Kidney tubule cell (primary cell): ENCODE measurements around the gene CNTNAP5.

Experiments used
- DNase-seq: peaks from one replicate; pipeline ENCODE4 v3.0.0-alpha.2; 2018; ENCODE audit warnings: low spot score

Gene CNTNAP5

GRCh38 chr2:124153713-124154112 is 128.6 kb downstream of the CNTNAP5 start:
- DNase-seq: no peak

DNA sequence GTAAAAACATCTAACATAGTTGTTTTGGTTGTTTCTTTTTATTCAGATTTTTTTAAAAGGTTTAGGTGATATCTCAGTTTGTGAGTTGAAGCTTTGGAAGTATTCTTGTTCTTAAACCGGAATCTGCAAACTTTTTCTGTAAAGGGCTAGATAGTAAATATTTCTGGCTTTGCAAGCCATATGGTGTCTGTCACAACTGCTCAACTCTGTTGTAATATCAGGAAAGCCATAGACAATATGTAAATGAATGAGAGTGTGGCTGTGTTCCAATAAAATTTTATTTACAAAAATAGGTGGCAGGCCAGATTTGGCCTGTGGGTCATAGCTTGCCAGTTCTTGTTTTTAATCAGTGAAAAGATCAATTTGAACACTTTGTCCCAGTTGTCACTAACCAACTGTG is 134.1 kb downstream of the CNTNAP5 start:
- no peak for DNase-seq

GRCh38 chr2:124161542-124161941 is 136.5 kb downstream of the CNTNAP5 start:
- DNase-seq: no peak

DNA sequence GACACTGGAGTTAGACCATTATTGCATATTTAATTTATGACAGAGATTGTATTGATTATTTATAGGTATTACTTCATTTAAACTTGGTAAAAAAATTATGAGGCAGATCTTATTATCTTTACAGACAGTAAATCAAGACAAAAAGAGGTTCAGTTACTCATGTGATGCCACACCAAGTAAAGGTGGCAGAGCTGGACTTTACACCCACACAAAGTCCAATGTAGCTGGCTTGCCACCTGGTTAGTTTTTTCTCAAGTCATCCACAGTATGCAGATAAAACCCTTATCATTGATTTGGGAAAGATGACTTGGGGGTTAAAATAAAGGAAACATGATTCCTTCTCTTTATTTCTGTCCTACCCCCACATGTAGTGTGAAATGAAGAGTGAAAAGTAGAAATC is 137.2 kb downstream of the CNTNAP5 start:
- DNase-seq: no peak

DNA sequence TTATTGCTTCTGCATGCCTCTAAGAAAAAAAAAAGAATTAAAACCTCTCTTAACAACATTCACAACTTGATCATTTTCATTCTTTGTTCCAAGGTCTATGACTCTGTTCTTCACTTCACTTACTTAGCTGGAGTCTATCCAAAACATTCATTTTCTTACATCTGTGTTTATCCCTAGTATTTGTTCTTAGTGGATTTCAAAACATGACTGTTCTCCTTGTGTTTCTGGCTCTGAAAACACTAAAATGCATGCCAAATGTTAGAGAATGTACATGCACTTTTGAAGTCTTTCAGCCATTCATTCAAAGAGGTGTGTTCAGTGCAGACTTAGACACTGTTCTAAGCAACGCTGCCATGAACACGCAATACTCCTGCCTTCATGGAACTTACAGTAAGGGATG is 138.8 kb downstream of the CNTNAP5 start:
- DNase-seq: no peak

GRCh38 chr2:124165698-124166097 is 140.6 kb downstream of the CNTNAP5 start:
- DNase-seq: no peak

DNA sequence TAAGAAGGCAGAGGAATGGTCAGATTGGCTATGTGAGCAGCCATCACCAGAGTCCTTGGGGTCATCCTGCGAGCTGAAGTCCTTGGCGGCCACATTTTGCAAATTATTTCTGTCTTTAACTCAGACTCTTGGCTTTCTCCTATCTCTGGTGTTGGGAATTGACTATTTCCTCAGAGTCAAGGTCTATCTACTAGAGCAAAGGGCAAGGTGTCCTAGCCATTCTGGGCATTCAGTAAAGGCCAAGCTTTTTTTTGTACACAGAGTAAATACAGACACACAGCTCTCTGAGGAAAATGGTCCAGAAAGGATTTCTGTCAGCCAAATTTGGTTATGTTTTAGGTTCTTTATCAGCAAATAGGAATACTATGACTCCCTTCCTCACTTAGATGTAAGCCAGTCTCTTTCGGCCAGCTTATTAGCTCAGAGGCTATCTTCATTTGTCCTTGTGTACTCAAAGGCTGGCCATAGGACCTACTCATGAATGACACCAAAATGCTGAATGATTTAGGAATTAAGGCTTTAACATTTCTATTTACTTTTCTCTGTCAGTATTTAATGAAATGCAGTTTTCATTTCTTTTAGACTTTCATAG is 146.5 kb downstream of the CNTNAP5 start:
- DNase-seq: no peak

DNA sequence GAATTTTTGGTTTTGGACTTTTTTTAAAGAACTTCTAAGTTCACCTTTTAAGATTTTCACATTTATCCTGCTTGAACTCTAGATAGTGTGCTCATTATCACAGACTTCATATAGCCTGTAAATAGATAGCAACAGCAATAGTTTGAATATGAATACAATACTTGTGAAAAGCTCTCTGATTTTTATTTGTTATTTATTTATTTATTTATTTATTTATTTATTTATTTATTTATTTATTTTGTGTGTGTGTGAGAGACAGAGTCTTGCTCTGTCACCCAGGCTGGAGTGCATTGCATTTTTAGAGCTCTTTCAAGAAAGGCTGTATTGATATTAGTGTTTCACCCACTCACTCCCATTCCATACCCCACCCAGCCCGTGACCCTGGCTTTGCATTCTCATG is 153.6 kb downstream of the CNTNAP5 start:
- DNase-seq: no peak

DNA sequence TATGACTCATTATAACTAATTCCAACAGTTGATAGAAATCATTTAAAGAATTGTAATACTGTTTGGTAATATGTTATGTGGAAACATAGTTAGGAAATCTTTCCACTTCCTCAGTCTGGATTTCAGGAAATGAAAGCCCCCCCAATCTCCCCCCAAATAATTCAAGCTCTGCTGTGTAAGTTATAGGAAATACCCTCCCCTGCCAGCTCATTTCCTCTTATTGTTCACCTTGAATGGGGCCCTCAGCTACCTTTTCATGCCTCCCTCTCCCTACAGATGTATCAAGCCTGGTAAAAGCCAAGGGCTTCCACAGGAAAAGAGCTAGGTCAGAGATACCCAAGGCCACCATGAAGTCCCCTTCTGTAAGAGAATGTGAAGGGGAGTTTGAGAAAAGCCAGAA is 155.5 kb downstream of the CNTNAP5 start:
- no peak for DNase-seq

GRCh38 chr2:124186801-124187200 is 161.7 kb downstream of the CNTNAP5 start:
- no peak for DNase-seq

DNA sequence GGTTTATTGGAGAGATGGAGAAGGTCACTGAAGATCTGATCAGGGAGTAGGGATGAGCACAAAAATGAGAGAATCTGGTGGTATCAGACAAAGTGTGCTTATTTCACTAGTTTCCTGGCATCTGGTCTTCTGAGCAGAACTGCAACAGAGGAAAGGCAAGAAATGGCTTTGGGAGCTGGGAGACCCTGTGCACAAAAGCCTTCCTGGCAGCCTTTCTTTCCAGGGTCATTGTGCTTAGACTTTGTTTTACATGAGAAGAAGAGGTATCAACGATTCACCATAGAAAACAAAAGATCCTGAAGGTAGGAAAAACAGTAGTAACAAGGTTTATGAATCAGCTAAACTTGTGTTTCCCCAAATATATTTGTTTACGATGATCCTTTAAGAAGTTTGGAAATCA is 162.9 kb downstream of the CNTNAP5 start:
- DNase-seq: no peak

- no peak for DNase-seq
These were observed 168.6 kb downstream of the CNTNAP5 start for GRCh38 chr2:124193706-124194105.

DNA sequence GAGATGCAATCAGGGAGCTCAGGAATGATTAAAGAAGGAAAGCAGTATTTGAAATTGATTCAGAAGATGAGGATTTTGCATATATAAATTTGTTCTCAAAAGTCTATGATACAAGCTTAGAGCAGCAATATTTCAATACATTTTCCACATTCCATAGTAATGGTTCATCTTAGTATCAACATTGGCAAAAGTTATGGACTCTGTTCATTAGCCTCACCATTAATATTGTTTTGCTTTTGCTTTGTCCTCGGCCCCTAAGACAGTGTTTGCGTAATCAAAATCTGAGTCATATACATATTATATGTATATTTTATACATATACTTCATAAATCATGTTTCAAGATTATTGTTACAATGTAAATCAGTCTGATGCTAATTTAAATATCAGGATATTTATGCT is 176.6 kb downstream of the CNTNAP5 start:
- no peak for DNase-seq

GRCh38 chr2:124209441-124209840 is 184.4 kb downstream of the CNTNAP5 start:
- DNase-seq: no peak

DNA sequence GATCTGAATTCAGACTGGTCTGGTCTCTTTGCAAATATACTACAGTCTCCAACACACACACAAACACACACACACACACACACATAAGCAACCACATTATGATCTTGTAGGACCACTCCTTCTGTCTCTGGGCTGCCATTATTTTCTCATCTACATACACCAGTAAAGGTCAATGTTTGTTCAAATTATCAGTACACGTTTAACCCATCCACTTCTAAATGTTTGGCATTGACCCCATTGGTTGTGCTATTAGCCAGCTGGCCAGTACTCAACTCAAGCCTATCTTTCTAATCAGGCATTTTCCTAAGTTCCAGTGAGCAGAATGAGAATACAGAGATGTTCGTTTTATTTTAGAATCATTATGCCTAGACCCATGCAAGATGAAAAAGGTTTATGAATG is 186.4 kb downstream of the CNTNAP5 start:
- DNase-seq: no peak

DNA sequence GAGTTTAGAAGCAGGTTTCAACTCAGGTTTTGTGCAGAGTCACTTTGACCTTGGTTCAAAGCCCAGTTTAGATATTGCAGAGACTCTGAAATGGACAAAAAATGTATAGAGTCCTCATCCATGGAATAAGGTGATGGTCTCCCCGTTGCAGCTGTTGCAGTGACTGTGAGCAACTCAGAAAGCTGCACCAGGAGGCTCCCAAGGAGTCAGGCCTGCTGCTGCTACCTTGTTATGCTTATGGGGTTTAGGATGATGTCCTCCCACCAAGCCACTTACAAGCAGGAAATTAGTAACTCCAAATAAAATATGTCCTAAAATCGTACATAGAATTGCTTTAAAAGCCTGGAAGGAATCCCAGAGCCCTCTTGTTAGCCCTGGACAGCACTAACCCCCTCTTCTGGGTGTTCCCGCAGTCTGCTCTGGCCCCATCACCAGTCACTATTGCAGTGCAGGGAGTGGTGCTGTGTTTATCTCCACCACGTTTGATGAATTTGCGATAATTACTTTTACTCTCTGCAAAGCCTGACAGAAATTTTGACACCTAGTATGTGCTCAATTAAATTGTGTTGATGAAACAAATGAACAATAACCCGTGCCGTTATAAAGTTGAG is 189.0 kb downstream of the CNTNAP5 start:
- DNase-seq: no peak

- DNase-seq: no peak
These were observed 221.1 kb downstream of the CNTNAP5 start for GRCh38 chr2:124246170-124246569.

DNA sequence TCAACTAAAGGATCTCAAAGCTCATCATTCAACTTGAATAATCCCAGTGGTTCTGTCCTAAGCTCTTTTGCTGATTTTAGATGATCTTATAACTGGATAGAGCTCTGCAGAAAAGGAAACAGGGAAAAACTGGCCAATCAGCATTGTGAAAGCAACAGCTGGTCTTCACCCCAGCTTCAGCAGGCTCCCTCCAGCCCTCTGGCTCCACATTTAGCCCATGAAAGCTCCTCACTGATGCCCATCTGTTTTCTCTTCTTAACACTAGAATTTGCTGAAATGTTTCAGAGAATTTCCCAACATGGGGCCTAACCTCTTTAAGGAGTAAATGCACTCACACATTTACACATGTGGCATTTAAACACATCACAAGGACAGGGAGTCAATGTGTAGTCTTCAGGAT is 223.3 kb downstream of the CNTNAP5 start:
- no peak for DNase-seq

GRCh38 chr2:124250433-124250832 is 225.3 kb downstream of the CNTNAP5 start:
- no peak for DNase-seq

DNA sequence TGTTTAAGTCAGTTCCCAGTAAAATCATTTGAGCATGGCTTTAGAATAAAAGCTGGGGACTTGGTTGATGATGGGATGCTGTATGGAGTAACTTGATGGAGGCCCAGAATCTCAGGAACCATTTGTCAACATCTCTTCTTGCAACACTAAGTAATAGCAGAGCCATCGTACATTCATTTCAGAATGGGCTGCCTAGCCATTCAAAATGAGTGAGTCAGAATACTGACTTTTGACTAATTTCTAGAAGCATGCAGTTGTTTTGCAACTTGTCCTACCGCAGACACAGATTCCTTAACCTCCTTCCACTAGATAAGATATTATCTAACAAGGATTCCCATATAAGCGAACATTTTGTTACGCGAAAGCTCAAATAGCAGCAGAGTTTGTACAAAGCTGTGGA is 229.5 kb downstream of the CNTNAP5 start:
- no peak for DNase-seq

DNA sequence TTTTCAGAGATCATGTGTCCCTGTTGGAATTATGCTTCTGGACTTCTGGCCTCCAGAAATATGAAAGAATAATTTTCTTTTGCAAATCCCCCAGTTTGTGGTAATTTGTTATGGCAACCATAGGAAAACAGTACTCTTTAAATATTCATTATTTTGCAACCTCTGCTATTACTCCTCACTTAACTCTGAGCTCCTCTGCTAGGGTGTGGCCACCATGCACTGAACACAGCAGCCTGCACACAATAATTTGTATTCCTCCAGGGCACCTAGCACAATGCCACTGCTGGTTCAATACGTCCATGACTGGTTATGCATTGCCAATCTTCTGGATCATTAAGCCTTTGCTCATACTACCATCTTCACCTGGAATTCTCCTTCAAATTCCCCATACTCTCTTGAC is 232.0 kb downstream of the CNTNAP5 start:
- no peak for DNase-seq

GRCh38 chr2:124258140-124258880 is 233.2 kb downstream of the CNTNAP5 start:
- no peak for DNase-seq

- DNase-seq: no peak
These were observed 236.4 kb downstream of the CNTNAP5 start for GRCh38 chr2:124261456-124261855.
